SK-N-SH (cell line): ENCODE measurements around the gene SUMO2. TPM values are rescaled to one million over a fixed set of nuclear protein-coding genes. Genes with fewer than 3 reads are reported as not detected.

Experiments used
- CTCF ChIA-PET: fragments of 300-600, 350-600 bp; formaldehyde crosslinking; extraction: SDS; loops from one replicate; lab custom pipeline; 2021; lab: Yijun Ruan, JAX
- POLR2A ChIA-PET: fragments of 350-600 bp; sonication (Branson Sonifier 250); formaldehyde crosslinking; extraction: SDS; loops from one replicate; lab custom pipeline; 2020; ENCODE audit warnings: antibody characterized with exemption, inconsistent platforms; lab: Yijun Ruan, JAX
- DNase-seq: peaks from one replicate; pipeline ENCODE4 v3.0.0; 2012
- H2AFZ ChIP-seq: fragments of 200-600 bp; sonication (generic); 2 replicates; pipeline ENCODE4 v1.8.1; 2016; ENCODE audit warnings: antibody characterized with exemption, mild to moderate bottlenecking, low read depth
- H3F3A ChIP-seq: fragments of 200-600 bp; sonication (generic); replicated peaks from 2 replicates; pipeline ENCODE3; 2016; ENCODE audit warnings: antibody characterized with exemption, mild to moderate bottlenecking; ENCODE audit not compliant: insufficient read depth
- H3K27ac ChIP-seq, 2 experiments: fragments of 200-500 bp in 1 of 2; fragments of 200-600 bp in 1 of 2; sonication (Bioruptor generic) in 1 of 2; sonication (generic), shearing (Covaris generic) in 1 of 2; 2 replicates each; pipeline versions ENCODE4 v1.5.1 to v1.6.1; 2014 to 2016; ENCODE audit warnings: low read depth in 2 of 2, inconsistent platforms in 1 of 2, low read length in 1 of 2, mild to moderate bottlenecking in 1 of 2, mixed read lengths in 1 of 2
- H3K27me3 ChIP-seq: fragments of 200-600 bp; sonication (generic), shearing (Covaris generic); 2 replicates; pipeline ENCODE4 v1.6.1; 2016; ENCODE audit warnings: mixed run types; ENCODE audit not compliant: insufficient read depth
- H3K36me3 ChIP-seq, 2 experiments: fragments of 200-500 bp in 1 of 2; fragments of 200-600 bp in 1 of 2; sonication (Bioruptor generic) in 1 of 2; sonication (generic) in 1 of 2; replicated peaks in 1 of 2; 2 replicates each; pipeline versions ENCODE3 to v1.5.1; 2014 to 2016; ENCODE audit warnings: low read length in 1 of 2, mild to moderate bottlenecking in 1 of 2; ENCODE audit not compliant: insufficient read depth in 2 of 2, control insufficient read depth in 1 of 2
- H3K4me1 ChIP-seq, 2 experiments: fragments of 200-500 bp in 1 of 2; fragments of 200-600 bp in 1 of 2; sonication (Bioruptor generic) in 1 of 2; sonication (generic), shearing (Covaris generic) in 1 of 2; 2 replicates each; pipeline versions ENCODE4 v1.5.1 to v1.6.1; 2014 to 2016; ENCODE audit warnings: low read depth in 1 of 2, low read length in 1 of 2, mixed run types in 1 of 2; ENCODE audit not compliant: insufficient read depth in 2 of 2, control insufficient read depth in 1 of 2
- H3K4me2 ChIP-seq: fragments of 200-600 bp; sonication (generic), shearing (Covaris generic); 2 replicates; pipeline ENCODE4 v1.6.1; 2017; ENCODE audit warnings: mixed run types
- H3K4me3 ChIP-seq, 2 experiments: fragments of 200-500 bp in 1 of 2; fragments of 200-600 bp in 1 of 2; sonication (Bioruptor generic) in 1 of 2; sonication (generic), shearing (Covaris generic) in 1 of 2; 2 replicates each; pipeline versions ENCODE4 v1.5.1 to v1.8.1; 2014 to 2016; ENCODE audit warnings: low read depth in 2 of 2, inconsistent platforms in 1 of 2, low read length in 1 of 2, mild to moderate bottlenecking in 1 of 2, mixed read lengths in 1 of 2, moderate library complexity in 1 of 2
- H3K79me2 ChIP-seq: fragments of 200-600 bp; sonication (generic); 2 replicates; pipeline ENCODE4 v1.8.1; 2017; ENCODE audit warnings: mild to moderate bottlenecking; ENCODE audit not compliant: insufficient read depth
- H3K9ac ChIP-seq: fragments of 200-600 bp; sonication (generic); 2 replicates; pipeline ENCODE4 v1.6.1; 2017; ENCODE audit warnings: mixed run types
- H3K9me2 ChIP-seq: fragments of 200-600 bp; sonication (generic); 2 replicates; pipeline ENCODE4 v1.6.1; 2017; ENCODE audit warnings: mixed run types
- H3K9me3 ChIP-seq: fragments of 200-600 bp; sonication (generic); 2 replicates; pipeline ENCODE4 v1.6.1; 2017; ENCODE audit warnings: mixed run types, mild to moderate bottlenecking, moderate library complexity
- H4K20me1 ChIP-seq: fragments of 200-600 bp; sonication (generic); 2 replicates; pipeline ENCODE4 v1.6.1; 2017; ENCODE audit warnings: mild to moderate bottlenecking, mixed run types; ENCODE audit not compliant: insufficient read depth
- CHD2 ChIP-seq: fragments of 150-350 bp; IDR thresholded peaks from 2 replicates; pipeline ENCODE4 v1.6.1; 2018; ENCODE audit warnings: low read length; ENCODE audit not compliant: partially characterized antibody
- FOXM1 ChIP-seq: IDR thresholded peaks from 2 replicates; pipeline ENCODE4 v1.4.0; 2012; ENCODE audit warnings: low read depth, mild to moderate bottlenecking
- GATA2 ChIP-seq: sonication (generic); formaldehyde crosslinking; IDR thresholded peaks from 2 replicates; pipeline ENCODE4 v1.5.0; 2020; ENCODE audit warnings: mild to moderate bottlenecking, missing genetic modification reagents
- JUND ChIP-seq: IDR thresholded peaks from 2 replicates; pipeline ENCODE4 v1.4.0; 2012
- MEF2A ChIP-seq: IDR thresholded peaks from 2 replicates; pipeline ENCODE4 v1.4.0; 2012; ENCODE audit warnings: low read depth, borderline replicate concordance
- NRF1 ChIP-seq: IDR thresholded peaks from 2 replicates; pipeline ENCODE4 v1.6.1; 2012; ENCODE audit warnings: low read depth, mild to moderate bottlenecking, low read length
- POLR2AphosphoS5 ChIP-seq: IDR thresholded peaks from 2 replicates; pipeline ENCODE4 v1.6.1; 2012; ENCODE audit warnings: low read depth, low read length
- RCOR1 ChIP-seq: fragments of 150-350 bp; IDR thresholded peaks from 2 replicates; pipeline ENCODE4 v1.6.1; 2017; ENCODE audit warnings: antibody characterized with exemption, low read length
- REST ChIP-seq: IDR thresholded peaks from 2 replicates; pipeline ENCODE4 v1.6.1; 2012; ENCODE audit warnings: mild to moderate bottlenecking, low read depth, low read length, moderate library complexity
- TCF12 ChIP-seq: IDR thresholded peaks from 2 replicates; pipeline ENCODE4 v1.4.0; 2012
- USF1 ChIP-seq: IDR thresholded peaks from 2 replicates; pipeline ENCODE4 v1.4.0; 2012; ENCODE audit warnings: low read depth, borderline replicate concordance
- USF2 ChIP-seq: fragments of 150-350 bp; IDR thresholded peaks from 2 replicates; pipeline ENCODE4 v1.6.1; 2017; ENCODE audit warnings: antibody characterized with exemption, low read length, low read depth, borderline replicate concordance
- ZBTB33 ChIP-seq: IDR thresholded peaks from 2 replicates; pipeline ENCODE4 v1.4.0; 2012; ENCODE audit warnings: low read depth, borderline replicate concordance
- WGBS: methylation state at CpG from one replicate; pipeline ENCODE4 v1.1.6; 2017; ENCODE audit warnings: low lambda C conversion rate; 5-methylcytosine and 5-hydroxymethylcytosine counted together
- polyA plus RNA-seq, 3 experiments: library from polyadenylated mRNA; depleted of rRNA; stranded (reverse); fragments of >200 nt; gene quantifications; 2 replicates each; pipeline ENCODE4 v1.2.3, GENCODE V29; 2012

SUMO2 gene
- polyA plus RNA-seq, 1 of the 3 experiments (the other 2 are of a cell fraction), result 114 TPM

- 91% methylated on average over 3 of the region's 3 CpGs for WGBS
- no peak overlapping the region for H2AFZ ChIP-seq
- DNase-seq, result no peak
- no peak overlapping the region for H3K27ac ChIP-seq
- no peaks in the 10 kb centered on the region for H3K27me3 ChIP-seq
- H3K36me3 ChIP-seq, result peaks cover 27 to 53% of the 10 kb centered on the region in 2 experiments
- H3K9ac ChIP-seq, result no peak overlapping the region
- no peak for TF ChIP-seq ZBTB33
- TF ChIP-seq RCOR1, result no peak
- H3F3A ChIP-seq, result peaks cover 17% of the 10 kb centered on the region
- H3K4me2 ChIP-seq, result no peak overlapping the region
- ChIA-PET POLR2A (interaction anchor here (1.2 kb wide), 1 partner anchor 9 kb away, joined by 4 read pairs; no protein-coding TSS in a partner anchor), CTCF (interaction anchor here (1.2 to 1.8 kb wide), 3 partner anchors 30 to 95 kb away, joined by 3 to 13 read pairs (median 5); no protein-coding TSS in a partner anchor)
- H3K79me2 ChIP-seq, result peaks cover 66% of the 10 kb centered on the region
- H4K20me1 ChIP-seq, result no peaks in the 10 kb centered on the region; the same call in 1 of the 2 replicates
- H3K9me2 ChIP-seq, result no peaks in the 10 kb centered on the region
- peaks cover 4 to 6% of the 10 kb centered on the region in 2 experiments; a peak in 1 of 4 replicates for H3K4me1 ChIP-seq
- no peak overlapping the region for H3K4me3 ChIP-seq
- H3K9me3 ChIP-seq, result no peaks in the 10 kb centered on the region
Observed at GRCh38 chr17:75209061-75209460, 26.3 kb upstream of the SUMO2 start.

GRCh38 chr17:75208161-75208560 lies 25.4 kb upstream of the SUMO2 start:
- Histone ChIP-seq H3K9ac (no peak overlapping the region), H3F3A (peaks cover 25% of the 10 kb centered on the region), H2AFZ (no peak overlapping the region), H3K4me1 (peaks cover 4 to 6% of the 10 kb centered on the region in 2 experiments; a peak in 1 of 4 replicates), H3K9me3 (no peaks in the 10 kb centered on the region), H4K20me1 (no peaks in the 10 kb centered on the region; the same call in 1 of the 2 replicates), H3K27me3 (no peaks in the 10 kb centered on the region), H3K9me2 (no peaks in the 10 kb centered on the region), H3K79me2 (peaks cover 67% of the 10 kb centered on the region), H3K36me3 (peaks cover 26 to 44% of the 10 kb centered on the region in 2 experiments), H3K4me2 (no peak overlapping the region), H3K4me3 (no peak overlapping the region), H3K27ac (no peak overlapping the region)
- DNase-seq, result no peak
- ChIA-PET POLR2A (interaction anchor here (1.2 kb wide), 1 partner anchor 10 kb away, joined by 4 read pairs; no protein-coding TSS in a partner anchor), CTCF (interaction anchor here (1.2 to 7.1 kb wide), 4 partner anchors 9 to 94 kb away, joined by 3 to 61 read pairs (median 9); no protein-coding TSS in a partner anchor)
- no peak for TF ChIP-seq ZBTB33
- no peak for TF ChIP-seq JUND
- no peak for TF ChIP-seq USF2
- TF ChIP-seq GATA2 (CRISPR knock-in tag), result no peak
- no peak for TF ChIP-seq NRF1
- TF ChIP-seq TCF12, result no peak
- no peak for TF ChIP-seq FOXM1
- no peak for TF ChIP-seq MEF2A
- no peak for TF ChIP-seq USF1
- TF ChIP-seq CHD2, result no peak
- TF ChIP-seq RCOR1, result no peak
- no peak for TF ChIP-seq POLR2AphosphoS5
- no peak for TF ChIP-seq REST
- WGBS, result 98% methylated on average over 9 of the region's 9 CpGs
